ENCODE measurements around the gene HPF1.

- no peak for TF ChIP-seq POLR2A (IDR thresholded peaks at IDR 0.05)
- TF ChIP-seq CTCF (IDR thresholded peaks at IDR 0.05), result no peak
Measured at GRCh38 chr4:169803413-169803812, 45.7 kb upstream of the HPF1 start.
